B cell (primary cell): ENCODE data around the gene MBTPS1.
A peak's percentile ranks its signal among the peaks of the same experiment; 100 is the strongest.

Experiments used
- EZH2 ChIP-seq: IDR thresholded peaks from 2 replicates; pipeline ENCODE4 v1.6.1; 2012; ENCODE audit warnings: borderline replicate concordance, low read depth, mild to moderate bottlenecking, moderate library complexity, low read length; ENCODE audit not compliant: insufficient read depth, poor library complexity, severe bottlenecking
- TF ChIP-seq, protein P1 (sequence below): fragments of 200-600 bp; IDR thresholded peaks from one replicate; pipeline ENCODE4 v1.8.0; 2022; ENCODE audit warnings: antibody characterized with exemption, mild to moderate bottlenecking

DNA sequence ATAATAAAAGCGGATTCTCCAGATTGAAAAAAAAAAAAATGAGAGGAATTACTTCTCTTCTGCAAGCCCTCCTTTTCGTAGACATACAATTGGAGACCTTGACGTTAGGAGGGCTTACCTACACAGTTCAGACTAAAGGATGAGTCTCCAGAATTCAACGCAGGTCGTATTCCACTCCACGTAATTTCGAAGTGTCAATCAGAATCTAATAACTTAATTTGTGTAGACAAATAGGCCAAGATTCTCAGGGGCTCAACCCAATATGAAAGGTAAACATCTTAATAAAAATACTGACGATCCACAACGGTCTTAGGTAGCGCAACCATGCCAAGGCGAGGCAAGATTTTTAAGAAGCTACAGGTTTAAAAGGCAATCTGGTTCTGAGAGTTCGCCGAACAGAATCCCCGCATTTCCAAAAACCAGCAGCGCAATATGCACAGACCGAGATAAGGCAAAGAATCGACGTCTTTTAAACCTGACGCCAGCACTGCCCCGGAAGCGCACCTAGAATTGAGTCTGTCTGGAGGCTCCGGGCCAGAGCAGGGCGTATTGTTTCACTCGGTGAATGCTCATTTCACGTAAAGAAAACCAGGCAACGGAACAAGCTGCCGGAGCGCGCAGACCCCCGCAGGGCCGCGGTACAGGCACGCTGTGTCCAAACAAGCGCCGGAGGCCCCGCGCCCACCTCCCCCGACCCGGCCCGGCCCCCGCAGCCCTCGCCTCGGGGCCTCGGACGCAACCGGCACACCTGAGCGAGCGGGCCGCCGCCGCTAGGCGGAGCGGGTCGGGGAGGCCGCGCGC is 623 bp downstream of the MBTPS1 start:
- TF ChIP-seq, protein P1, sequence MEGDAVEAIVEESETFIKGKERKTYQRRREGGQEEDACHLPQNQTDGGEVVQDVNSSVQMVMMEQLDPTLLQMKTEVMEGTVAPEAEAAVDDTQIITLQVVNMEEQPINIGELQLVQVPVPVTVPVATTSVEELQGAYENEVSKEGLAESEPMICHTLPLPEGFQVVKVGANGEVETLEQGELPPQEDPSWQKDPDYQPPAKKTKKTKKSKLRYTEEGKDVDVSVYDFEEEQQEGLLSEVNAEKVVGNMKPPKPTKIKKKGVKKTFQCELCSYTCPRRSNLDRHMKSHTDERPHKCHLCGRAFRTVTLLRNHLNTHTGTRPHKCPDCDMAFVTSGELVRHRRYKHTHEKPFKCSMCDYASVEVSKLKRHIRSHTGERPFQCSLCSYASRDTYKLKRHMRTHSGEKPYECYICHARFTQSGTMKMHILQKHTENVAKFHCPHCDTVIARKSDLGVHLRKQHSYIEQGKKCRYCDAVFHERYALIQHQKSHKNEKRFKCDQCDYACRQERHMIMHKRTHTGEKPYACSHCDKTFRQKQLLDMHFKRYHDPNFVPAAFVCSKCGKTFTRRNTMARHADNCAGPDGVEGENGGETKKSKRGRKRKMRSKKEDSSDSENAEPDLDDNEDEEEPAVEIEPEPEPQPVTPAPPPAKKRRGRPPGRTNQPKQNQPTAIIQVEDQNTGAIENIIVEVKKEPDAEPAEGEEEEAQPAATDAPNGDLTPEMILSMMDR = peak; percentile 53
- no peak for TF ChIP-seq EZH2
